H1 (cell line): Measurements from ENCODE around the gene NOL9. TPM values are rescaled to one million over a fixed set of nuclear protein-coding genes. Genes with fewer than 3 reads are reported as not detected.

Source experiments
- CTCF ChIA-PET: fragments of 300-600 bp; sonication (Branson Sonifier 250); formaldehyde crosslinking; loops from one replicate; lab custom pipeline; 2021; ENCODE audit not compliant: partially characterized antibody; lab: Charles Lee
- POLR2A ChIA-PET: fragments of 300-600 bp; sonication (Branson Sonifier 250); formaldehyde crosslinking; loops from one replicate; lab custom pipeline; 2021; ENCODE audit warnings: inconsistent platforms; ENCODE audit not compliant: partially characterized antibody; lab: Charles Lee
- DNase-seq, 2 experiments: peaks; one replicate each; pipeline versions ENCODE4 v3.0.0 to v3.0.0-alpha.2; 2010 to 2022; ENCODE audit warnings: low spot score in 2 of 2, low read depth in 1 of 2, mixed read lengths in 1 of 2
- FAIRE-seq: peaks from 2 replicates; lab custom pipeline; 2011; peaks lifted over from hg19 to GRCh38; lab: Jason Lieb, UNC
- H2AFZ ChIP-seq: 2 replicates; pipeline ENCODE4 v1.8.1; 2012; ENCODE audit warnings: low read length, inconsistent platforms
- H2AK5ac ChIP-seq: 2 replicates; pipeline ENCODE4 v1.6.1; 2013; ENCODE audit warnings: low read depth, low read length
- H2BK120ac ChIP-seq: replicated peaks from 2 replicates; pipeline ENCODE3; 2013; ENCODE audit warnings: low read depth, low read length, inconsistent platforms
- H2BK12ac ChIP-seq: 2 replicates; pipeline ENCODE4 v1.6.1; 2013; ENCODE audit warnings: low read depth, low read length
- H2BK15ac ChIP-seq: 2 replicates; pipeline ENCODE4 v1.6.1; 2013; ENCODE audit warnings: low read length
- H2BK20ac ChIP-seq: 2 replicates; pipeline ENCODE4 v1.6.1; 2013; ENCODE audit warnings: low read length
- H2BK5ac ChIP-seq: 2 replicates; pipeline ENCODE4 v1.6.1; 2013; ENCODE audit warnings: low read depth, low read length
- H3K14ac ChIP-seq: 2 replicates; pipeline ENCODE4 v1.6.1; 2013; ENCODE audit warnings: inconsistent platforms; ENCODE audit not compliant: insufficient read length
- H3K18ac ChIP-seq: 2 replicates; pipeline ENCODE4 v1.6.1; 2013; ENCODE audit warnings: low read length; ENCODE audit errors: extremely low read depth
- H3K23ac ChIP-seq: 2 replicates; pipeline ENCODE4 v1.6.1; 2013; ENCODE audit warnings: inconsistent platforms; ENCODE audit not compliant: insufficient read length
- H3K23me2 ChIP-seq: 2 replicates; pipeline ENCODE4 v1.6.1; 2013; ENCODE audit warnings: low read depth, low read length
- H3K27ac ChIP-seq: 2 replicates; pipeline ENCODE4 v1.6.1; 2011; ENCODE audit warnings: low read depth, low read length, inconsistent platforms
- H3K27me3 ChIP-seq, 4 experiments: replicated peaks in 1 of 4; 1 replicate in 1 of 4; 2 replicates in 3 of 4; pipeline versions ENCODE4 v1.6.1 to v1.8.1; 2011 to 2013; ENCODE audit warnings: low read length in 3 of 4, mild to moderate bottlenecking in 3 of 4, inconsistent platforms in 2 of 4, mixed read lengths in 2 of 4, moderate library complexity in 1 of 4; ENCODE audit not compliant: control insufficient read depth in 3 of 4, insufficient read depth in 3 of 4; ENCODE audit errors: extremely low read depth in 1 of 4
- H3K36me3 ChIP-seq, 4 experiments: 2 replicates each; pipeline versions ENCODE4 v1.6.1 to v1.8.1; 2011 to 2013; ENCODE audit warnings: mild to moderate bottlenecking in 4 of 4, low read length in 3 of 4, moderate library complexity in 2 of 4, control low read depth in 1 of 4, inconsistent platforms in 1 of 4; ENCODE audit not compliant: insufficient read depth in 4 of 4, control insufficient read depth in 2 of 4
- H3K4ac ChIP-seq: replicated peaks from 2 replicates; pipeline ENCODE3; 2013; ENCODE audit warnings: low read length, low read depth, mixed read lengths, inconsistent platforms; ENCODE audit not compliant: insufficient read length
- H3K4me1 ChIP-seq, 4 experiments: replicated peaks in 1 of 4; 1 replicate in 1 of 4; 2 replicates in 3 of 4; pipeline versions ENCODE4 v1.6.1 to v1.8.1; 2011 to 2013; ENCODE audit warnings: low read length in 3 of 4, inconsistent platforms in 2 of 4, mixed read lengths in 1 of 4; ENCODE audit not compliant: insufficient read depth in 4 of 4, control insufficient read depth in 3 of 4
- H3K4me2 ChIP-seq, 2 experiments: 2 replicates each; pipeline versions ENCODE4 v1.6.1 to v1.8.1; 2011 to 2013; ENCODE audit warnings: low read depth in 2 of 2, low read length in 2 of 2, control low read depth in 1 of 2, inconsistent platforms in 1 of 2, mild to moderate bottlenecking in 1 of 2; ENCODE audit not compliant: insufficient read depth in 1 of 2
- H3K4me3 ChIP-seq, 4 experiments: fragments of 200-600, 300-600 bp in 1 of 4; sonication (generic), shearing (Covaris generic), sonication (Bioruptor Twin) in 1 of 4; 2 replicates each; pipeline versions ENCODE4 v1.5.1 to v1.8.1; 2011 to 2016; ENCODE audit warnings: low read length in 4 of 4, low read depth in 3 of 4, control low read depth in 2 of 4, inconsistent platforms in 2 of 4, mild to moderate bottlenecking in 2 of 4, mixed read lengths in 1 of 4, moderate library complexity in 1 of 4; ENCODE audit not compliant: insufficient read depth in 2 of 4; ENCODE audit errors: extremely low read depth in 1 of 4
- H3K56ac ChIP-seq: replicated peaks from 2 replicates; pipeline ENCODE3; 2013; ENCODE audit warnings: low read depth, mild to moderate bottlenecking, mixed read lengths, low read length, inconsistent platforms; ENCODE audit not compliant: insufficient read length
- H3K79me1 ChIP-seq: 2 replicates; pipeline ENCODE4 v1.6.1; 2013; ENCODE audit warnings: low read depth, low read length, control low read depth
- H3K79me2 ChIP-seq, 2 experiments: 2 replicates each; pipeline versions ENCODE4 v1.6.1 to v1.8.1; 2012 to 2013; ENCODE audit warnings: low read length in 2 of 2, mild to moderate bottlenecking in 2 of 2, inconsistent platforms in 1 of 2; ENCODE audit not compliant: insufficient read depth in 2 of 2, control insufficient read depth in 1 of 2
- H3K9ac ChIP-seq, 4 experiments: replicated peaks in 1 of 4; 1 replicate in 1 of 4; 2 replicates in 3 of 4; pipeline versions ENCODE4 v1.6.1 to v1.8.1; 2011 to 2013; ENCODE audit warnings: low read depth in 3 of 4, low read length in 3 of 4, control low read depth in 2 of 4, mild to moderate bottlenecking in 2 of 4, moderate library complexity in 2 of 4, inconsistent platforms in 1 of 4; ENCODE audit errors: extremely low read depth in 1 of 4
- H3K9me3 ChIP-seq, 2 experiments: 2 replicates each; pipeline versions ENCODE4 v1.6.1 to v1.8.1; 2012 to 2013; ENCODE audit warnings: mild to moderate bottlenecking in 2 of 2, moderate library complexity in 2 of 2, control low read depth in 1 of 2, inconsistent platforms in 1 of 2, low read depth in 1 of 2, low read length in 1 of 2, mixed read lengths in 1 of 2; ENCODE audit not compliant: insufficient read depth in 2 of 2
- H4K20me1 ChIP-seq, 2 experiments: replicated peaks in 1 of 2; 2 replicates each; pipeline versions ENCODE3 to v1.8.1; 2011 to 2013; ENCODE audit warnings: inconsistent platforms in 2 of 2, low read length in 2 of 2, mild to moderate bottlenecking in 1 of 2; ENCODE audit not compliant: insufficient read depth in 2 of 2, control insufficient read depth in 1 of 2
- H4K5ac ChIP-seq: 2 replicates; pipeline ENCODE4 v1.6.1; 2013; ENCODE audit warnings: low read length, low read depth, mixed read lengths, inconsistent platforms; ENCODE audit not compliant: insufficient read length
- H4K8ac ChIP-seq: 2 replicates; pipeline ENCODE4 v1.8.0; 2013; ENCODE audit warnings: mild to moderate bottlenecking, moderate library complexity, low read length, inconsistent platforms; ENCODE audit not compliant: insufficient read depth; ENCODE audit errors: extremely low read depth
- H4K91ac ChIP-seq: replicated peaks from 2 replicates; pipeline ENCODE3; 2013; ENCODE audit warnings: low read length, mixed read lengths, inconsistent platforms; ENCODE audit not compliant: insufficient read length
- SIN3A ChIP-seq, 2 experiments: IDR thresholded peaks in 1 of 2; conservative IDR thresholded peaks in 1 of 2; 2 replicates each; pipeline ENCODE4 v1.6.1; 2011 to 2012; ENCODE audit warnings: low read length in 2 of 2, improper control_type of control experiment in 1 of 2, low read depth in 1 of 2, mild to moderate bottlenecking in 1 of 2
- WGBS, 2 experiments: shearing (Covaris generic) in 1 of 2; methylation state at CpG; one replicate each; pipeline versions ENCODE4 v1.1.6 to v1.1.7; 2013 to 2015; ENCODE audit warnings: low lambda C conversion rate in 2 of 2, mixed read lengths in 2 of 2, inconsistent platforms in 1 of 2, low coverage in 1 of 2, missing lambda C conversion rate in 1 of 2; ENCODE audit not compliant: insufficient replicate concordance in 2 of 2, insufficient coverage in 1 of 2, insufficient read length in 1 of 2; ENCODE audit errors: extremely low coverage in 1 of 2, missing lambda C conversion rate in 1 of 2; 5-methylcytosine and 5-hydroxymethylcytosine counted together
- polyA plus RNA-seq, 7 experiments: library from polyadenylated mRNA; depleted of rRNA in 3 of 7; stranded (reverse) in 5 of 7; unstranded in 2 of 7; fragments of >200 nt in 5 of 7; fragments of 200-250 nt in 2 of 7; gene quantifications; 1 replicate in 5 of 7; 2 replicates in 1 of 7; 4 replicates in 1 of 7; pipeline versions ENCODE4 v1.2.1 to v1.2.3, GENCODE V29; 2011 to 2013; ENCODE audit warnings: missing spikeins in 2 of 7, mixed read lengths in 2 of 7
- total RNA-seq: library from RNA; stranded (reverse); fragmentation: NEBNext Ultra II Directional; extraction: Animal tissue kit (Norgen Biotek cat#: 25700); gene quantifications from 2 replicates; pipeline ENCODE4 v1.2.1, GENCODE V29; 2021

The NOL9 gene
- total and polyA plus RNA-seq, 2 of the 8 experiments (the other 6 are each of a cell fraction or from before 2014, with no cell fraction given): 17.1 to 38.1 TPM

DNA sequence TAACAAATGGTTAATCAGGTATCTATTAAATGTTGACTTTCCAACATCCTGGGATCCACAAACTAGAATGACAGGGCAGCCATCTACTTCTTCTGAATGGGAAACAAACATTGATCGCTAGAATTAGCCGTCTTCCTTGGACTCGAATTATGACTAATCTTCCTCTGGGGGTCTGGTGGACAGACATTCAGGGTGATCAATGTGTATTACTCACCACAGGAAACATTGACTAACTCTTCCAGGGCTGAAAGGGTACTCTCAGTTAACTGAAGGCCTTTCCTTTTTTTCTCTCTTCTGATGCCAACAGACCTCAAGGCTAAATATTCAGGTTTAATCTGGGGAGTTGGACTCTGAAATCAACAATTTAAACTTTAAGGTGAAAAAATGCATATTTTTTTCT is 9.5 kb downstream of the NOL9 start:
- Histone ChIP-seq H3K79me2 (no peaks in the 10 kb centered on the region), H3K23ac (no peak overlapping the region), H2AK5ac (no peak overlapping the region), H2AFZ (no peak overlapping the region), H2BK12ac (no peak overlapping the region), H4K20me1 (peaks cover 0 to 5% of the 10 kb centered on the region in 2 experiments), H3K36me3 (peaks cover 20 to 68% (median 46%) of the 10 kb centered on the region in 4 experiments; a peak in 7 of 8 replicates), H3K9ac (no peak overlapping the region), H2BK5ac (no peak overlapping the region), H3K18ac (no peak overlapping the region), H3K56ac (no peak overlapping the region), H3K4ac (no peak overlapping the region), H3K4me2 (no peak overlapping the region), H3K27ac (no peak overlapping the region), H3K23me2 (no peaks in the 10 kb centered on the region), H3K27me3 (no peaks in the 10 kb centered on the region), H3K14ac (no peak overlapping the region), H3K79me1 (no peaks in the 10 kb centered on the region), H3K4me1 (no peaks in the 10 kb centered on the region), H4K5ac (no peak overlapping the region), H4K8ac (no peak overlapping the region), H3K4me3 (no peak overlapping the region), H3K9me3 (no peaks in the 10 kb centered on the region), H4K91ac (no peak overlapping the region), H2BK20ac (no peak overlapping the region), H2BK15ac (no peak overlapping the region), H2BK120ac (no peak overlapping the region)
- 98% methylated on average over 3 of the region's 3 CpGs; no CpG with 5 or more reads in 1 of the 2 experiments for WGBS, 2 experiments
- DNase-seq: no peak
- CTCF ChIA-PET: no interaction called here
- FAIRE-seq: no peak
- TF ChIP-seq SIN3A (conservative IDR thresholded peaks at IDR 0.05 in 1 of 2, IDR thresholded peaks at IDR 0.05 in 1 of 2; ENCODE audit: low read depth in 1 of 2, low read length in 2 of 2): no peak
- POLR2A ChIA-PET: interaction anchor here (1.2 kb wide), 1 partner anchor 9 kb away, joined by 4 read pairs; no protein-coding TSS in a partner anchor
